GM12878 (cell line): ENCODE results near the gene KLHL8. TPM values are rescaled to one million over a fixed set of nuclear protein-coding genes. Genes with fewer than 3 reads are reported as not detected.
A peak's percentile ranks its signal among the peaks of the same experiment; 100 is the strongest.

Source experiments
- ATAC-seq: fragments of 200-7000 bp; cut with Tn5 transposase; 3 replicates; pipeline ENCODE4 v1.9.1; 2020; ENCODE audit warnings: mild to moderate bottlenecking, moderate library complexity
- Bru-seq: library from RNA; stranded (reverse); fragments of 400-500 nt; gene quantifications from one replicate; lab custom pipeline; 2021; lab: Mats Ljungman, UMichigan
- BruChase-seq, 2 experiments: library from RNA; stranded (reverse); fragments of 400-500 nt; gene quantifications; one replicate each; lab custom pipeline; 2021; lab: Mats Ljungman, UMichigan
- BruUV-seq: library from RNA; stranded (reverse); fragments of 400-500 nt; replicated peaks from 2 replicates; lab custom pipeline; 2021; lab: Mats Ljungman, UMichigan
- CTCF ChIA-PET: fragments of 300-600 bp; sonication (Branson Sonifier 250); formaldehyde crosslinking; extraction: SDS; loops from one replicate; lab custom pipeline; 2021; ENCODE audit warnings: inconsistent platforms; lab: Yijun Ruan, JAX
- POLR2A ChIA-PET: fragments of 350-600 bp; formaldehyde crosslinking; extraction: SDS; loops from one replicate; lab custom pipeline; 2021; ENCODE audit warnings: inconsistent platforms; lab: Charles Lee
- RAD21 ChIA-PET: fragments of 300-600 bp; sonication (Branson Sonifier 250); formaldehyde crosslinking; loops from one replicate; lab custom pipeline; 2023; ENCODE audit warnings: antibody characterized with exemption; ENCODE audit not compliant: unreplicated experiment; lab: Charles Lee
- SMC1A ChIA-PET: fragments of 300-600 bp; sonication (Branson Sonifier 250); formaldehyde crosslinking; loops from one replicate; lab custom pipeline; 2023; ENCODE audit not compliant: unreplicated experiment, uncharacterized antibody; lab: Charles Lee
- DNase-seq: peaks from one replicate; pipeline ENCODE4 v3.0.0-alpha.2; 2011; ENCODE audit warnings: low read depth, low spot score
- FAIRE-seq: peaks from 3 replicates; lab custom pipeline; 2011; peaks lifted over from hg19 to GRCh38; lab: Jason Lieb, UNC
- H2AFZ ChIP-seq: 2 replicates; pipeline ENCODE4 v1.6.0; 2011; ENCODE audit warnings: low read depth, low read length, control low read depth; ENCODE audit not compliant: control insufficient read depth
- H3K27ac ChIP-seq: 2 replicates; pipeline ENCODE4 v1.5.1; 2011; ENCODE audit warnings: control low read depth; ENCODE audit not compliant: control insufficient read depth, insufficient read depth
- H3K27me3 ChIP-seq, 2 experiments: replicated peaks in 1 of 2; 2 replicates each; pipeline versions ENCODE4 v1.6.0 to v1.6.1; 2011; ENCODE audit warnings: low read length in 1 of 2; ENCODE audit not compliant: control insufficient read depth in 2 of 2, insufficient read depth in 2 of 2
- H3K36me3 ChIP-seq, 2 experiments: 2 replicates each; pipeline ENCODE4 v1.5.1; 2011; ENCODE audit warnings: low read length in 1 of 2; ENCODE audit not compliant: control insufficient read depth in 2 of 2, insufficient read depth in 2 of 2
- H3K4me1 ChIP-seq: 2 replicates; pipeline ENCODE4 v1.6.1; 2011; ENCODE audit warnings: mild to moderate bottlenecking, low read length, moderate library complexity, mixed read lengths; ENCODE audit not compliant: control insufficient read depth, insufficient read depth
- H3K4me2 ChIP-seq: 2 replicates; pipeline ENCODE4 v1.6.0; 2011; ENCODE audit warnings: control low read depth; ENCODE audit not compliant: control insufficient read depth, insufficient read depth
- H3K4me3 ChIP-seq: fragments of 200-600 bp; sonication (generic); 2 replicates; pipeline ENCODE4 v1.5.1; 2016
- H3K79me2 ChIP-seq: 2 replicates; pipeline ENCODE4 v1.6.0; 2011; ENCODE audit warnings: low read length; ENCODE audit not compliant: control insufficient read depth, insufficient read depth
- H3K9ac ChIP-seq: 2 replicates; pipeline ENCODE4 v1.8.0; 2011; ENCODE audit warnings: low read length, control low read depth, mixed read lengths; ENCODE audit not compliant: control insufficient read depth, insufficient read depth
- H3K9me3 ChIP-seq: replicated peaks from 3 replicates; pipeline ENCODE4 v1.5.1; 2011; ENCODE audit warnings: mild to moderate bottlenecking, low read length; ENCODE audit not compliant: control insufficient read depth, insufficient read depth
- H4K20me1 ChIP-seq: 2 replicates; pipeline ENCODE4 v1.6.0; 2011; ENCODE audit not compliant: control insufficient read depth, insufficient read depth
- CUX1 ChIP-seq: IDR thresholded peaks from 2 replicates; pipeline ENCODE4 v1.6.1; 2012; ENCODE audit warnings: improper control_type of control experiment, low read depth, low read length; ENCODE audit not compliant: insufficient replicate concordance
- ESRRA ChIP-seq: IDR thresholded peaks from 2 replicates; pipeline ENCODE4 v1.6.1; 2012; ENCODE audit warnings: mild to moderate bottlenecking, low read length, improper control_type of control experiment
- FOS ChIP-seq: IDR thresholded peaks from 3 replicates; pipeline ENCODE4 v1.6.1; 2011; ENCODE audit warnings: borderline replicate concordance; ENCODE audit not compliant: insufficient read length; ENCODE audit errors: extremely low read depth
- GATAD2B ChIP-seq: fragments of 450-650 bp; conservative IDR thresholded peaks from 2 replicates; pipeline ENCODE4 v1.6.1; 2017; ENCODE audit warnings: low read depth, mild to moderate bottlenecking, moderate library complexity
- IKZF2 ChIP-seq, 2 experiments: fragments of 450-650 bp; IDR thresholded peaks; 2 replicates each; pipeline ENCODE4 v1.6.1; 2017; ENCODE audit warnings: mild to moderate bottlenecking in 2 of 2, moderate library complexity in 2 of 2
- IRF3 ChIP-seq: fragments of 450-650 bp; IDR thresholded peaks from 2 replicates; pipeline ENCODE4 v1.6.1; 2014; ENCODE audit warnings: mild to moderate bottlenecking
- MEF2A ChIP-seq: IDR thresholded peaks from 2 replicates; pipeline ENCODE4 v1.6.1; 2011; ENCODE audit warnings: low read depth, mild to moderate bottlenecking, low read length, moderate library complexity; ENCODE audit not compliant: insufficient read depth
- MLLT1 ChIP-seq: fragments of 450-650 bp; IDR thresholded peaks from 2 replicates; pipeline ENCODE4 v1.6.1; 2016; ENCODE audit warnings: mild to moderate bottlenecking
- ZBED1 ChIP-seq: IDR thresholded peaks from 2 replicates; pipeline ENCODE4 v1.6.1; 2016; ENCODE audit warnings: borderline replicate concordance
- WGBS: methylation state at CpG from one replicate; pipeline ENCODE4 v1.1.6; 2016; ENCODE audit warnings: low lambda C conversion rate; ENCODE audit not compliant: insufficient replicate concordance, insufficient coverage; ENCODE audit errors: missing lambda C conversion rate; 5-methylcytosine and 5-hydroxymethylcytosine counted together
- in situ Hi-C: fragments of 300-500 bp; cut with MboI; formaldehyde crosslinking; loops from 9 replicates; pipeline ENCODE4 v1.14.3; 2018; ENCODE audit warnings: mixed read lengths
- intact Hi-C: fragments of 100-400 bp; cut with micrococcal nuclease; formaldehyde crosslinking; loops from one replicate; pipeline ENCODE4 v1.14.2; 2022; ENCODE audit not compliant: unreplicated experiment
- long read RNA-seq, 2 experiments: library from polyadenylated mRNA; unstranded; transcript quantifications; one replicate each; pipeline ENCODE4 v2.0.0, GENCODE V29; 2019 to 2020
- polyA minus RNA-seq, 3 experiments: library from RNA; depleted of rRNA, polyadenylated mRNA; stranded (reverse); fragments of >200 nt; gene quantifications; 2 replicates each; pipeline ENCODE4 v1.2.3, GENCODE V29; 2011
- polyA plus RNA-seq, 11 experiments: library from polyadenylated mRNA; depleted of rRNA in 4 of 11; unstranded in 6 of 11; stranded (reverse) in 5 of 11; fragments of >200 nt; fragmentation: Nextera tagmentation in 4 of 11; fragmentation: Illumina TruSeq in 1 of 11; extraction: Ambion mirVana in 4 of 11; extraction: Trizol in 1 of 11; gene quantifications; 1 replicate in 1 of 11; 2 replicates in 10 of 11; pipeline versions ENCODE4 v1.2.1 to v1.2.3, GENCODE V29; 2011 to 2016; ENCODE audit warnings: inconsistent platforms in 2 of 11, missing spikeins in 2 of 11, low read depth in 1 of 11
- total RNA-seq, 4 experiments: library from RNA; depleted of rRNA in 3 of 4; stranded (reverse); fragments of >200 nt in 3 of 4; fragmentation: Illumina TruSeq in 1 of 4; extraction: Trizol in 1 of 4; gene quantifications; 2 replicates each; pipeline versions ENCODE4 v1.2.1 to v1.2.3, GENCODE V29; 2013 to 2021

KLHL8 gene
- 26.4 and 28.4 TPM in 2 replicates for total RNA-seq (2013; cell fraction: nucleolus; rRNA removed)
- total RNA-seq (2014; rRNA removed) = 6.0 and 6.5 TPM in 2 replicates
- total RNA-seq (2014; rRNA removed; fragmentation: Illumina TruSeq; extraction: Trizol) = 13.1 and 15.1 TPM in 2 replicates
- total RNA-seq (2021) = 9.1 and 9.9 TPM in 2 replicates
- polyA plus RNA-seq (2011; ENCODE audit: low read depth) = 2.8 TPM
- 8.1 and 12.9 TPM in 2 replicates for polyA plus RNA-seq (2011; rRNA removed)
- 2.6 and 3.5 TPM in 2 replicates for polyA plus RNA-seq (2011; cell fraction: cytosol; rRNA removed)
- 2.7 and 6.5 TPM in 2 replicates for polyA plus RNA-seq (2011; cell fraction: nucleus; rRNA removed)
- 3.5 and 4.5 TPM in 2 replicates for polyA plus RNA-seq (2012)
- 10.1 and 12.3 TPM in 2 replicates for polyA plus RNA-seq (2014; fragmentation: Illumina TruSeq; extraction: Trizol)
- 1 to 10 TPM; 4.5 to 5.1 TPM for polyA plus RNA-seq (2014; fragmentation: Nextera tagmentation; extraction: Ambion mirVana)
- polyA plus RNA-seq (2014; rRNA removed) = 5.1 and 6.2 TPM in 2 replicates
- 10 to 100 TPM; 11.7 to 12.5 TPM for polyA plus RNA-seq (2016; fragmentation: Nextera tagmentation; extraction: Ambion mirVana)
- 20.2 and 25.2 TPM in 2 replicates for polyA minus RNA-seq (2011; rRNA and poly(A)+ RNA removed)
- polyA minus RNA-seq (2011; cell fraction: cytosol; rRNA and poly(A)+ RNA removed) = 8.8 and 11.1 TPM in 2 replicates
- polyA minus RNA-seq (2011; cell fraction: nucleus; rRNA and poly(A)+ RNA removed) = 9.3 and 16.3 TPM in 2 replicates
- percentile 80 among the genes with signal in this experiment for Bru-seq, nascent RNA
- BruChase-seq, experiment 1, labeled RNA remaining after a 6-hour chase = percentile 72 among the genes with signal in this experiment
- BruChase-seq, experiment 2, labeled RNA remaining after a 2-hour chase = percentile 79 among the genes with signal in this experiment
- long read RNA-seq, experiment 1, full-length matches to known transcripts = 2 of 6 reads
- long read RNA-seq, experiment 1, partial matches to known transcripts = 1 of 6 reads
- long read RNA-seq, experiment 1, other reads (novel, unspliced or antisense) = 3 of 6 reads
- long read RNA-seq, experiment 2, full-length matches to known transcripts = 3 of 18 reads
- long read RNA-seq, experiment 2, partial matches to known transcripts = 9 of 18 reads
- long read RNA-seq, experiment 2, other reads (novel, unspliced or antisense) = 6 of 18 reads

DNA sequence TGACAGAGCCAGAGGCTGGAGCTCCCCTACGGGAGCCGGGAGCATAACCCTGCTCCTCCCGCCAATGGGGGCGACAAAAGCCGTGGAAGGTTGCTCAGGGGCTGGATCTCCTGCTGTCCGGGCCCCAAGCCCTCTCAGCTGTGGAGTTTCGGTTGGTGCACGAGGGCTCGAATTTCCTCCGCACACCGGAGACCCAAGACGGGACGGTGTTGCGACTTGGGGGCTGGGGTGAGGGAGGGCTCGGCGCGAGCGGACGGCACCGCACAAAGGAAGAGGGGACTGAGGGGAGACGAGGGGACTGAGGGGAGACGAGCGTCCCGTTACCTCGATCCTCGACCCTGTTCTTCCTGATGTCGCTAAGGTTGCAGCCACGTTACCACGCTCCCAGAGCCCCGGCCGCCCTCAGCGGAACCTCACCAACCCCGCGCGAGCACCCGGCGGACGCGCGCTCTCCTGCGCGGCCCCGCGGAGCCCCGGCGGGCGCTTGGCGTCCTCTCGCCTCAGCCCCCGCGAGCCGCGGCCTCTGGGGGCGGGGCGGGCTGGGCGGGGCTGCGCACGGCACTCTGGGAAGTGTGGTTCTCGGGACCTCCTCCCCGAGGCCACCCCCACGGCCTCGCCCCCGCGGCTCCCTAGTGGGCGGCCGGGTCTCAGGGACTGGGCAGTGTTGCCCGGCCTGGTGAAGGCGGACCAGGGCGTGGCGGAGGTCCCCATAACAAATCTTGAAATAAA is at the start of gene KLHL8:
Gene KLHL8 (minus strand): TSS at position 525 of the 729 bp plus-strand sequence. CDS start 25,079 bp downstream, outside the sequence.
- H3K4me2 ChIP-seq = peak within 1 kb of the TSS; percentile 87
- RAD21 ChIA-PET = interaction anchor here (0.7 to 2.0 kb wide), 9 partner anchors 10 to 298 kb away, joined by 3 to 7 read pairs (median 3); partner anchors contain the start of gene AFF1
- H3K9me3 ChIP-seq = no peaks in the 10 kb centered on the region
- H2AFZ ChIP-seq = peak within 1 kb of the TSS; percentile 98
- H3K9ac ChIP-seq = peak within 1 kb of the TSS; percentile 97
- no peaks in the 10 kb centered on the region; the same call in 1 of the 2 replicates for H3K4me1 ChIP-seq
- H3K36me3 ChIP-seq = no peaks in the 10 kb centered on the region
- POLR2A ChIA-PET = interaction anchor here (0.6 to 1.9 kb wide), 3 partner anchors 11 to 285 kb away, joined by 7 to 10 read pairs (median 8); partner anchors contain the start of gene AFF1
- H3K4me3 ChIP-seq = peak within 1 kb of the TSS; percentile 100
- SMC1A ChIA-PET = interaction anchor here (0.6 to 4.8 kb wide), 8 partner anchors 16 to 309 kb away, joined by 3 to 30 read pairs (median 4); no protein-coding TSS in a partner anchor
- BruUV-seq = TSS peak; percentile 63
- peaks cover 36% of the 10 kb centered on the region for H3K79me2 ChIP-seq
- 1% methylated on average over 42 of the region's 70 CpGs for WGBS
- ATAC-seq = peak; percentile 96
- in situ Hi-C loops = no loop called here
- H3K27me3 ChIP-seq = no peaks in the 10 kb centered on the region; a peak in 1 of 4 replicates
- peak; percentile 40 for DNase-seq
- no peak for FAIRE-seq
- intact Hi-C loops = loop anchor here (5.0 kb wide), 1 partner anchor 213 kb away; no protein-coding TSS in a partner anchor
- CTCF ChIA-PET = interaction anchor here (0.6 to 2.3 kb wide), 13 partner anchors 10 to 725 kb away, joined by 3 to 9 read pairs (median 4); no protein-coding TSS in a partner anchor
- H4K20me1 ChIP-seq = no peaks in the 10 kb centered on the region
- H3K27ac ChIP-seq = peak within 1 kb of the TSS; percentile 93
- TF ChIP-seq CUX1 (no peak), IKZF2 (IDR thresholded peaks at IDR 0.05) (peak in 1 of 2 experiments; percentile 24; a peak in 1 of 4 replicates), MEF2A (no peak), FOS (no peak), IRF3 (no peak), GATAD2B (0 out of 2 replicates have a peak, but pooled peaks have one; percentile 36), ZBED1 (no peak), ESRRA (no peak), MLLT1 (peak; percentile 50; the same call in 1 of the 2 replicates)
